ENCODE data around the gene UPF2.
"Not testable (repeated sequence)": the region's sequence is repeated elsewhere in the genome, so short reads cannot be mapped to it uniquely, and the experiment has no call there.

UPF2 gene, protein sequence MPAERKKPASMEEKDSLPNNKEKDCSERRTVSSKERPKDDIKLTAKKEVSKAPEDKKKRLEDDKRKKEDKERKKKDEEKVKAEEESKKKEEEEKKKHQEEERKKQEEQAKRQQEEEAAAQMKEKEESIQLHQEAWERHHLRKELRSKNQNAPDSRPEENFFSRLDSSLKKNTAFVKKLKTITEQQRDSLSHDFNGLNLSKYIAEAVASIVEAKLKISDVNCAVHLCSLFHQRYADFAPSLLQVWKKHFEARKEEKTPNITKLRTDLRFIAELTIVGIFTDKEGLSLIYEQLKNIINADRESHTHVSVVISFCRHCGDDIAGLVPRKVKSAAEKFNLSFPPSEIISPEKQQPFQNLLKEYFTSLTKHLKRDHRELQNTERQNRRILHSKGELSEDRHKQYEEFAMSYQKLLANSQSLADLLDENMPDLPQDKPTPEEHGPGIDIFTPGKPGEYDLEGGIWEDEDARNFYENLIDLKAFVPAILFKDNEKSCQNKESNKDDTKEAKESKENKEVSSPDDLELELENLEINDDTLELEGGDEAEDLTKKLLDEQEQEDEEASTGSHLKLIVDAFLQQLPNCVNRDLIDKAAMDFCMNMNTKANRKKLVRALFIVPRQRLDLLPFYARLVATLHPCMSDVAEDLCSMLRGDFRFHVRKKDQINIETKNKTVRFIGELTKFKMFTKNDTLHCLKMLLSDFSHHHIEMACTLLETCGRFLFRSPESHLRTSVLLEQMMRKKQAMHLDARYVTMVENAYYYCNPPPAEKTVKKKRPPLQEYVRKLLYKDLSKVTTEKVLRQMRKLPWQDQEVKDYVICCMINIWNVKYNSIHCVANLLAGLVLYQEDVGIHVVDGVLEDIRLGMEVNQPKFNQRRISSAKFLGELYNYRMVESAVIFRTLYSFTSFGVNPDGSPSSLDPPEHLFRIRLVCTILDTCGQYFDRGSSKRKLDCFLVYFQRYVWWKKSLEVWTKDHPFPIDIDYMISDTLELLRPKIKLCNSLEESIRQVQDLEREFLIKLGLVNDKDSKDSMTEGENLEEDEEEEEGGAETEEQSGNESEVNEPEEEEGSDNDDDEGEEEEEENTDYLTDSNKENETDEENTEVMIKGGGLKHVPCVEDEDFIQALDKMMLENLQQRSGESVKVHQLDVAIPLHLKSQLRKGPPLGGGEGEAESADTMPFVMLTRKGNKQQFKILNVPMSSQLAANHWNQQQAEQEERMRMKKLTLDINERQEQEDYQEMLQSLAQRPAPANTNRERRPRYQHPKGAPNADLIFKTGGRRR

GRCh38 chr10:12042797-12043651 lies at the start of gene UPF2:
Gene UPF2, minus strand, starts transcription at chr10:12042809. Its CDS starts 7,386 bp downstream, at chr10:12035423.
- DNase-seq = peak; percentile 98

DNA sequence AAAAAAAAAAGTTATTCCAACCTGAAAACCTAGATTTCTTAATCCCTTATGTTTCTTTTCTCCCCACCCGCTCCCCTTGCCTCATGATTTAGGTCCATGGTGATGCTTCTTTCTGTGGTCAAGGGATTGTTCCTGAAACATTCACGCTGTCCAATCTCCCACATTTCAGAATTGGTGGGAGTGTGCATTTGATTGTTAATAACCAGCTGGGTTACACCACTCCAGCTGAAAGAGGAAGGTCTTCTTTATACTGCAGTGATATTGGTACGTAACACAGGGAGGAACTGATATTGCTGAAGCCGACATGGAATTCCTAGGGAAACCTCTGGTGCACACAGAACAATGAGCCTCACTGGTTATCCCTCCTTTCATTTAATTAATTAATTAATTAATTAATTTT lies 48.8 kb upstream of the UPF2 start:
- DNase-seq = no peak

DNA sequence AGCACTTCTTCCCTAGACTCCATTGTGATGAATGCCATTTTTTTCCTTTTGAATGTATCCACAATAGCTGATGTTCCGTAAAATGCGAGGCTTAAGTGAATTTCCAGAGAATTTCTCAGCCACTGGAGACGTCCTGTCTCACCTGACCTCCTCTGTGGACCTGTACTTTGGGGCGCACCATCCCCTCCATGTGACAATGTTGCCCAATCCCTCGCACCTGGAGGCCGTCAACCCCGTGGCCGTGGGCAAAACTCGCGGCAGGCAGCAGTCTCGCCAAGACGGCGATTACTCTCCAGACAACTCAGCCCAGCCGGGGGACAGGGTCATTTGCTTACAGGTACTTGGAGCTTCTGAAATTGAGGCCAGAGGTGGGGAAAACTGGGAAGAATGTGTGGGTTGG lies 46.3 kb upstream of the UPF2 start:
- DNase-seq = no peak

GRCh38 chr10:12081879-12082557 lies 39.4 kb upstream of the UPF2 start:
- DNase-seq = no peak

DNA sequence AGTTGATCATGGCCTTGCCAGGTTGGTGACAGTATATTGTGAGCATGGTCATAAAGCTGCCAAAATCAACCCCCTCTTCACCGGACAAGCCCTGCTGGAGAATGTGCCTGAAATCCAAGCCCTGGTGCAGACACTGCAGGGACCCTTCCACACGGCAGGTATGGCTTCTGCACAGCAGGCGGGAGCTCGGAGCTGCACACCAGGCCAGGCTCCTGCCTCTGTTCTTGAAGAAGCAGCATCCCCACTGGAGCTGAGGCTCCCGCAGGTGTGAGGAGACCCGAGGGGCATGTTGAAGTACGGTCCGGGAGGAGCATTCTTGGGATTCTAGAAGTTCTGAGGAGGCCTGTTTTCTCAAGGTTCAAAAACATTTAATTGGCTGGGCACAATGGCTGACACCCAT lies 38.9 kb upstream of the UPF2 start:
- no peak for DNase-seq

DNA sequence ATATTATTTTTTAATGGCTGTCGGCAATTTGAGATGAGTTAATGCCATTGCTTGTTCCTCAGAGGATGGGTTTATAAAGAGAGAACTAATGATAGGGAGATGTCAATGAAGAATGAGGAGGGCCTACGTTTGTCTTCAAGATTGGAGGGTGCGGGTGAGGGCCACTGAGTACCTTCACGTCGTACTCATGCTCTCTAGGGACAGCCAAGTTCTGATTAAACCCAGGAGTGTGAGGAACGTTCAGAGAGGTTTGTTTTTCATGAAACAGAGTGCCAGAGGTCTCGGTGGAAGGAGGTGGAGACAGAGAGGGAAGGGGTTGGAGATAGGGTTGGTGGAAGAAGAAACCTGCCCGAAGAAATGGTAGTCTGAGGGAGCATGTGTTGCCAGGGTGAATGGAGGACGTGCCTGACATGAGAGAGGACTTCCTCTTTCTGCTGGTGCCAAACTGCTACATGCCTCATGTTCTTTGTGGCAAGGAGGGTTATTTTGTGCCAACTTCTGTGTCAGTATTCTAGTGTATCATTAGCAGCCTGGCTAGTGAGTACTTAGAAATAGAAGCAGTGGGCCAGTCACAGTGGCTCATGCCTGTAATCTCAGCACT lies 35.1 kb upstream of the UPF2 start:
- no peak for DNase-seq

GRCh38 chr10:12073526-12073925 lies 30.9 kb upstream of the UPF2 start:
- DNase-seq = no peak

DNA sequence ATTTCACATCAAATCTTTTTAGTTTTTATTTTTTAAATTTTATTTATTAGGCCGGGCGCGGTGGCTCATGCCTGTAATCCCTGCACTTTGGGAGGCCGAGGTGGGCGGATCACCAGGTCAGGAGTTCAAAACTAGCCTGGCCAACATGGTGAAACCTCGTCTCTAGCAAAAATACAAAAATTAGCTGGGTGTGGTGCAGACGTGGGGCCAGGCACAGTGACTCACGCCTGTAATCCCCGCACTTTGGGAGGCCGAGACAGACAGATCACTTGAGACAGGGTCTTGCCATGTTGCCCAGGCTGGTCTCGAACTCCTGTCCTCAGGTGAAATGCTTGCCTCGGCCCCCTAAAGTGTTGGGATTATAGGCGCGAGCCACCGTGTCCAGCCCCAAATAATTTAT lies 28.8 kb upstream of the UPF2 start:
- DNase-seq = not testable (repeated sequence)

GRCh38 chr10:12068449-12069269 lies 26.1 kb upstream of the UPF2 start, which contains the start of gene DHTKD1:
Gene DHTKD1, plus strand, starts transcription at chr10:12068954. Its CDS starts 80 bp downstream, at chr10:12069034.
- DNase-seq = peak; percentile 100

DNA sequence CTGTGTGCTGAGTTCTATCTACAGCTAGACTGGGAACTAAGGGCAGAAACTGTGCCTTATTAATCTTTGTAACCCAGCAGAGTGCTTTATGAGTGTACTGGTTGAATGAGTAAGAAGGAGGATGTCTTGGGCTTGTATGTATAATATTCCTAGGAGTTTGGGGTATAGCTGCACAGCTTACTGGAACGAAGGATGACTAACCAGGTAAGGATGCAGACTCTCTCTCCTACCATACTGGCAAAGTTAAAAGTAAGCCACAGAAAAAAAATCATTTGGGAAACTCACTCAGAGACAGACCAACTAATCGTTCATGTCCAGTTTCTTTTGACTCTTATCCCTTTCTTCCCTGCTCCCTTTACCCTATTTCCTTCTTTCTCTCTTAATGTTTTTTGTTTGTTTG lies 24.7 kb upstream of the UPF2 start:
- no peak for DNase-seq

GRCh38 chr10:12063483-12063818 lies 20.8 kb upstream of the UPF2 start:
- DNase-seq = no peak

DNA sequence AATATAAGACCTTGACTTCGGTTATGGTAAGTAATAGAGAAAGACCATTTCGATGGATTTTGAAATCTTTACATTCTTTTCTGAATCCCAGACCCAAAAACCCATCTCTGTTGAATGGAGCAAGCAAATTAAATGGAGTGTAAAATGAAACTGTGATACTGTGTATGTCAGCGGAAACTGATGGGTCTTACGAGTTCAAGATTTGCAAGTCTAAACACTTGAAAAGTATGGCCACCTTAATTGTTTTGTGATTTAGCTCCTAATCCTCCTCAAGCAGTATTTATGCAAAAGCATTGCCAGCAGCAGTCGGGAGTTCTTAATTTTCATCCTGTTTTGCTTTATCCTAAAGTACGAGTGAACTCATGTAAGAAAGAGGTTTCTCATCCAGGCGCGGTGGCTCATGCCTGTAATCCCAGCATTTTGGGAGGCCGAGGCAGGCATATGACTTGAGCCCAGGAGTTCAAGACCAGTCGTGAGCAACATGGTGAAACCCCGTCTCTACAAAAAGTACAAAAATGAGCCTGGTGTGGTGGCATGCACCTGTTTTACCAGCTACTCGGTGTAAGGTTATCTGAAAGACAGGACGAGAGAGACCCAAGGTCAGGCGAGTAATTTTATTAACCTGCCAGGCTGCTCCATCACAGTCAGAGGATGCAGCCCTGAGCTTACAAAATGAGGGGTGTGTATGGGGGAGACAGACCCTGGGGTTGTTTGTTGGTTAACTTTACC lies 20.3 kb upstream of the UPF2 start:
- no peak for DNase-seq

- DNase-seq = no peak
These were observed 18.5 kb upstream of the UPF2 start for GRCh38 chr10:12061124-12061523.

DNA sequence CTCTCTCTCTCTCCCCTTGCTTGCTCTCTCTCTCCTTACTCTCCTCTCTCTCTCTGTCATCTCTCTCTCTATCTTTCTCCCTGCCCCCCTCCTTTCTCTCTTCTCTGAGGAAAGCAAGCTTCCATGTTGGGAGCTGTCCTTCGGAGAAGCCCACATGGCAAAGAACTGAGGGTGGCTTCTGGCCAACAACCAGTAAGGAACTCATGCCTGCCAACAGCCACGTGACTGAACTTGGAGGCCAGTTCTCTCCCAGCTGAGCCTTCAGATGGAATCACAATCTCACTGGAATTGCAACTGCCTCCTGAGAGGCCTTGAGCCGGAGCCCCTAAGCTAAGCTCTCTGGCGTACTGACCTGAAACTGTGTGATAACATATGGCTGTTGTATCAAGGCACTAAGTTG lies 14.1 kb upstream of the UPF2 start:
- no peak for DNase-seq

- DNase-seq = no peak
These were observed 13.1 kb upstream of the UPF2 start for GRCh38 chr10:12055732-12056131.

DNA sequence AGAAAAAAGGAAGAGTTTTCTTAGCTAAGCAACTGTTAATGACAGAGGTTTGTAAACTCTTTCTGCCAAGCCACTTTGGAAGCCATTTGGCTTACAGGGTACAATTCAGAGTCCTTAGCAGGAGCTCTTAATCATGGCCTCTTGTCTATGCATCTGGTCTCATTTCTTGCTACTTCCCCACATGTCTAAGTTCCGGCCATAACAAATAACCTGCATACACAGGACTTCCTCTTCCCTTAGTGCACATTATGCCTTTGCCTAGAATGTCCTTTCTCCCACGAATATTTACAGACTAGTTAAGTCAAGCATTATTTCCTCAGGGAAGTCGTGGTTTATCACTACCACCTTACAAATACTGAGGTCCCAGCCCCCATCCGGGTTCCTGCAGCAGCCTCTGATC lies 8.6 kb upstream of the UPF2 start:
- no peak for DNase-seq

DNA sequence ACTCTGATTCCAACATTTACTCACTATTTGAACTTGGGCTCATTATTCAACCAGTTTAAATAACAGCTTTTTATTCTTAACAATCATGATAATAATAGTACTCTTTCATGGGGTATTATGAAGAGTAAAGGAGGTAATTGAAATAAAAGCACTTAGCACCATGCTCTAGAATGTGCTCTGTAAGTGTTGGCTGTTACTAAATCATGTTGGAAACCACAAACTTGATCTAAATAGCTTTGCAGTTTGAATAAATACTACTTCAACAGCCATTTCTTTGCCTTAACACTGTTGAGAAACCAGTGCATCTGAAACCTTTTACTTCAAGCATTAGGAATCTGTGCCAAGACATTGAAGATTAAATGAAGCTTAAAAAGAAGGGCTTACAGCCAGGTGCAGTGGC lies 7.9 kb upstream of the UPF2 start:
- no peak for DNase-seq

DNA sequence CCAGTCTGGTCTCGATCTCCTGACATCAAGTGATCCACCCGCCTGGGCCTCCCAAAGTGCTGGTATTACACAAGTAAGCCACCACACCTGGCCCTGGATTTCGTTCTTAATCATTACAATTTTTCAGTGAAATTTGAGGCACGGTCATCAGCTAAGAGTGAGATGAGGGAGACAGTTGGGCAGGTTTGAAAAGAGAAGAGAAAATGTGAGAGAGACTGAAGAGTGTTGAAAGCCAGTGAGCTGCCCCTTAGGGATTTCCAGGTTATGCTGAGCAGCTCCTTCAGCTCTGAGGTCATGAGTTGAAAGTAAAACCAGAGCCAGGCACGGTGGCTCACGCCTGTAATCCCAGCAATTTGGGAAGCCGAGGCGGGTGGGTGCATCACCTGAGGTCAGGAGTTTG lies 5.9 kb upstream of the UPF2 start:
- no peak for DNase-seq

DNA sequence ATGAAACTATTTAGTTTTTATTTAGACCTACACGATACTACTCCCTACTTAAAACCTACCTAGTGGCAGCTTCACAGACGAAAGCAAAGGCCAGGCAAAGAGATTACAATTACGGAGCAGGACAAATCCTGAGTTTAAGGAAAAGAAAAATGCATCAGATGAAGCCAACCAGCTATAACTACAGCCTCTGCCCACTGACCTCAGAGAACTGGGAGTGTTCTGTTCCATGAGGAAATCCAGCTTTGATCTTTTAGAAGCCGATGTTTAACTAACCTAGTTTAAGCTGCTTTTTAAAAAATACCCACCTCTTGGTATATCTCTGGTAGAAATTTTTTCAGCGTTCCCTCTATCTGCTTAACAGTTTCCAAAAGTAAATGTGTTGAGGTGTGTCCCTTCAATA lies 3.0 kb upstream of the UPF2 start:
- DNase-seq = no peak

- DNase-seq = peak; percentile 63
These were observed 206 bp downstream of the UPF2 start for GRCh38 chr10:12042409-12042796.

Measured in stimulated activated CD4-positive, alpha-beta T cell treated with anti-CD3 and anti-CD28 coated beads, Interleukin-15, amount 100 ng/mL, for 24 hours (primary cell).